Hematopoietic multipotent progenitor cell treated with erythropoietin and hydrocortisone succinate and interleukin-3 and kit ligand, for 6 days (in vitro differentiated cells): Measurements from ENCODE around the gene ITGA3.
A peak's percentile ranks its signal among the peaks of the same experiment; 100 is the strongest.

Experiments used
- DNase-seq: peaks from one replicate; pipeline ENCODE4 v3.0.0-alpha.2; 2015

The ITGA3 gene

GRCh38 chr17:50055426-50056216 lies at the start of gene ITGA3:
TSS of gene ITGA3 (plus strand) at chr17:50056110. CDS start at chr17:50056440, 330 bp downstream.
- no peak for DNase-seq

- no peak for DNase-seq
Measured at GRCh38 chr17:50009282-50009681, 46.6 kb upstream of the ITGA3 start.

GRCh38 chr17:50013079-50013478 lies 42.8 kb upstream of the ITGA3 start:
- no peak for DNase-seq

GRCh38 chr17:50014471-50015088 lies 41.3 kb upstream of the ITGA3 start:
- DNase-seq: no peak

DNA sequence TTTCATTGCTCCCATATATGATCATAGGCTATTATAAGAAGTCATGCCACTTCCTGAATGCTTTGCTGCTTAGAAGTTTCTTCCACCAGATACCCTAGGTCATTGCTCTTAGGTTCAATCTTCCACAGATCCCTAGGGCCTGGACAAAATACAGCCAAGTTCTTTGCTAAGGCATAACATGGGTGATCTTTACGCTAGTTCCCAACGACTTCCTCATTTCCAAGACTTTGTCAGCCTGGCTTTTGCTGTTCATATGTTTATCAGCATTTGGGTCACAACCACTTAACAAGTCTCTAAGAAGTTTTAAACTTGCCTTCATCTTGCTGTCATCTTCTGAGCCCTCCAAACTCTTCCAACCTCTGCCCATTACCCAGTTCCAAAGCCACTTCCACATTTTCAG lies 40.8 kb upstream of the ITGA3 start:
- DNase-seq: no peak

- no peak for DNase-seq
Measured at GRCh38 chr17:50018909-50019308, 37.0 kb upstream of the ITGA3 start.

DNA sequence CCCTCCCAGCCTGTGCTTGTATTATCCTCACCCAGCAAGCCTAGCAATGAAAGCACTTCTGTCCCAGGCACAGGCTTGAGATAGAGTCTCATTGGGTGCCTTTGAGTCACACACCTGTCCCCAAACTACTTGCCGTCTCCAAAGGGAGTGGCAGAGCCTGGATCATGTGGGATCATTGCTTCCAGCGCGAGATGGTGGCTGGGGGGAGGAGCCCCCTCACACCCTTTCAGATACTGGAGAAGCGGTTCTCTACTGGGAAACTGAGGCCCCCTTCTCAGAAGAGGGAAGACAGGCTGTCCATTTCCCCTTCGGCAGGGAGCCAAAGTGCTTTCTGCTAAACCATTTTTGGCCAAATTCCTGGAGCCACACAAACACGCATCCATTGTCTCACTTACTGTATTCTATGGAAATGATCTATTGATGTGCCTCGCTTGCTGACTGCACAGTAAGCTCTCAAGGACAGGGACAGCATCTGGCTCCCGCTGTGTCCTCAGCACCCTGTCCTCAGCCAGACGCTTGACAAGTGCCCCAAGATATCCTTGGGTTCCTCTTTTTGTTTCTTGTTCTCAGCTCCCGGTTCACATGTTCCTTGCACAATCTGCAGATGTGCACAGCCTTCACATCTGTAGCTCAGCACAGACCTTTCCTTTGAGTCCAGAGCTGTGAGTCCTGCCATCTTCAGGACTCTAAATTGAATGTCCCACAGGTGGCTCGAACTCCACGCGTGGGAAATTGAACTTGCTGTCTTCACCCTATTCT lies 34.9 kb upstream of the ITGA3 start:
- peak; percentile 29 for DNase-seq

DNA sequence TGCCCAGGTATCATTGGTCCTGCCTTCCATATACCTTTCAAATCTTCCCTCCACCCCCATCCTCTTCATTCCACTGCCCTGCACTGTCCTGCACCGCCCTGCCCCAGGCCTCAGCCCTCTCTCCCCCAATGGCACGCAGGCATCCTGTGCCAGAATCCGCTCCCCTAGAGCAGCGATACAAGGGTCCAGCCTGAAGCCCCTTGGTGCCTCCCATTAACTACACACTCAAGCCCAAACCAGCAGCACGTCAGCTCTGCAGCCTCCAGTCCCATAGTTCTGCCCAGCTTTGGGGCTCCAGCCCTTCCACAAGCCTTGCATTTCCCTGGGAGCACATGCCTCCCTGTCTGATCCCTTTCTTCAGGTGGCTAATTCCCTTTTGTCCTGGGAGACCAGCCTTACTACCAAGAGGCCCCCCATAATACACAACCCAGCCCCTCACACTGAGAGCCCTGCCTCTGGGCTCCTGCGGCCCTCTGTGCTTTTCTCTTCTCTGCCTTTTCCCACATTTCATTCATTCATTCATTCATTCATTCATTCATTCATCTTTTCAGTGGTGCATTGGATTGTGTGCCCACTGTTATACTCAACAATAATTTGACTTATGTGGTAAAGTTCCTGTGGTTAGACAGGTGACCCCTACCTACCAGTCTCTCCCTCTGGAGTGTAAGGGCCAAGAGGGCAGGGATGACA lies 34.1 kb upstream of the ITGA3 start:
- no peak for DNase-seq

DNA sequence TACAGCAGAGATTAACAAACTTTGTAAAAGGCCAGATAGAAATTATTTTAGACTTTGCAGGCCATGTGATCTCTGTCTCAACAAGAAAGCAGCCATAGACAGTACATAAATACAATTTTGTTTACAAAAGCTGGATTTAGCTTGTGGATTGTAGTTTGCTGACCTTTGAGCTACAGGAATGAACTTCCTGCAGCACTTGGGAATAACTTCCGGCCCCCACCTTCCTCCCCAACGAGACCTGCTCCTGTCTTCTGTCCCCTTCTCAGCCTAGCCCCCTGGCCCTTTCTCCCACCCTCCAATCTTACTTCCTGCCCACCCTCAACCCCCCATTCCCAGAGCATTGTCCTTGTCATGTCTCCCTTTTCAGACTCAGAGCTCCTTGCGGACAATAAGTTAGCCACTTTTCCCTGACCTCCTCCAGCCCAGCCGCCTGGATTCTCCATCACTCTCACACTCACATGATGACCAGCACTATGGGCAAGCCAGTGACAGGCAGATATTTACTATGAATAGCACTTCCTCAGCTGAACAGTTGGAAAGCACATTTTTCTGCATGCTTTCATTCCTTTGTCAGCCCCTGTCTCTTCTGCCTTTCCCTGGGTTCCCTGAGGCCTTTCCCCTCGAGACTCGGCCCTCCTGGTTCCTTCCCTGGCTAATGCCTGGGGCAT lies 33.3 kb upstream of the ITGA3 start:
- no peak for DNase-seq

GRCh38 chr17:50023520-50023919 lies 32.4 kb upstream of the ITGA3 start:
- DNase-seq: no peak

- no peak for DNase-seq
Measured at GRCh38 chr17:50024808-50025207, 31.1 kb upstream of the ITGA3 start.

- no peak for DNase-seq
Measured at GRCh38 chr17:50026046-50026675, 29.7 kb upstream of the ITGA3 start.

DNA sequence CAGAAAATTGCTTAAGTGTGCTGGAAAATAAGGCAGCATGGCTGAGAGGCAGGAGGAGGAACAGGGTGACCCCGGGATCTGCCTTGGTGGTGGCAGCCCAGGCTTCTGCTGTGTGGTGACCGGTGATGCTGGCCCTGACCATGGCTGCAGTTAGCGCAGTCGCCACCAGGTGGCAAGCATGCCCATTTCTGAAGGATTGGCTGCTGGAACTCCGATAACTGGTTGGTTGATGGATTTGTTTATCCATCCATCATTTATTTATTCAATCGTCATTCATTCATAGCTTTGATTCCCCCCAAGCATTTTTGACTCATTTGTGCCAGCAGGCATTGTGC lies 29.1 kb upstream of the ITGA3 start:
- DNase-seq: peak; percentile 70

GRCh38 chr17:50027172-50027880 lies 28.6 kb upstream of the ITGA3 start:
- DNase-seq: no peak

DNA sequence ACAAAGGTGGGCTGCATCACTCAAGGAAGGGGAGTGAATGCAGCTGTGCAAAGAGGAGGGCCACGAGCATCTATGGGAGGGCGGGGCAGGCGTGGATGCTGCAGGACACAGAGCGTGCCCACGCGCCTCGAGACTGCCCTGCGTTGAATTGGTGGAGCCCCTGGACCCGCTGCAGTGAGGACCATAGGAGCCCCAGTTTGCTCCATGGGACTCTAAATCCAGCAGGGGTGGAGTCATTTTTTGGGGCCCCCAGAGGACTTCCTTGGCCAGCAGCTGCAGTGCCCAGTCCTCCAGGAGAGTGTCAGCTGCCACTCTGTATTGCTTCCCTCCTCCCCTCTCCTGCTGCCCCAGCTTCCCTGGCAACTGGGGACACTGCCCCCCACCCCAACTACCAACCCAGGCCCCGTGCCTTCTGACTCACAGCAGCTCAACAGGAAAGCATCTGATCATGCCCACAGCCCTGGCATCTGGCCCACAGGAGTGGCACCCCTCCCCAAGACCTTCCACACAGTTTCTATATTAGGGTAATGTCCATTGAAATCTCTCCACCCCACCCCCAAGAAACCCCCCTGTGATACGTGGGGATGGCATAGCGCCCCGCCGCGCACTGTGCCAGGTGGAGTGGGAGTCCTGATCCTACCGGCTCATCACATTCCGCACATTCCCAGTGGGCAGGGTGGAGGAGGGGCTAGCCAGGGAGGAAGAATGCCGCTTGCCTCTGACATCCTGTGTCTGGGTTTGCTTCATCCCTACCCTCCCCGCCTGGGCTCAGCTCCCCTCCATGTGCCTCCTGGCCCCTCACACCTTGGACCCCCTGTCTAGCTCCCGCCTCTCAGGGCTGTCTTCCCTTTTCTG lies 27.8 kb upstream of the ITGA3 start:
- DNase-seq: no peak

DNA sequence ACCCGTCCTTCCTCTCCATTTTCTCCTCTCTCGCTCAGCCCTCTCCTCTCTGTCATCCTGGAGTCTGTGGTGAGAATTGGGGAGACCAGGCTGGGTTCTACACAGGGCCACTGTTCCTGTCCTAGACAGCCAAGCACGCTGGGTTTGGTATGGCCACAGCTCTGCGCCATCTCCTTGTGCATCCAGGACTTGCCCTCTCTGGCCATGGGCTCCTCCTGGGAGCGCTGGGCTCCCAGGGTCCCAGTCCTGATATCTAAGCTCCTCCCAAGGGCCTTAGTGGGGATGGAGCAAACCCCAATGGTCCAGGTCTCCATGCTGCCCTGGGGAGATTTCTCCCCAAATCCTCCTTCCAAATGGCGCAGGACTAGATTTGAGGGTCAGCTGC lies 27.2 kb upstream of the ITGA3 start:
- DNase-seq: no peak

- no peak for DNase-seq
Measured at GRCh38 chr17:50029185-50029584, 26.7 kb upstream of the ITGA3 start.

- DNase-seq: no peak
Measured at GRCh38 chr17:50033316-50033715, 22.6 kb upstream of the ITGA3 start.

- DNase-seq: no peak
Measured at GRCh38 chr17:50034498-50035364, 21.2 kb upstream of the ITGA3 start.

DNA sequence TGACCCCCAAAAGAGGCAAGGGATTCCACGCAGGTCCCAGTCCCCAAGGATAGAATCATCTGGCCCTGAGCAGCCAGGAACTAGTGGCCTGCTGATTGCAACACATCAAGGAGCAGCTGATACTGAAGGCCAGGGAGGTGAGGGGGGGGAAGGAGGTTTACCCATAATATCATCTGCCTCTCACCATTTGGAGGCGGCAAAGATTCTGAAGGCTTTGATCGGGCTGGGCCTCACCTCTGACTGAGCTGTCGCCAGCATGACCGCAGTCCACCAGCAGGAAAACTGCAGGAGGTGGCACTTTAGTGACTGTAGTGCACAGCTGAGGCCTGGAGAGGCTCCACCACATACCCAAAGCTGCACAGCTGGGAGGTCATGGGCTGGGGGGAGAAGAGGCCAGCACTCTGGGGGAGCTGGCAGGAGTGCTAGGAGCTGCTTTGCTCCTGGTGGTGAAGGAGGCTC lies 20.5 kb upstream of the ITGA3 start:
- no peak for DNase-seq
